HEK293 (cell line): ENCODE data around the gene ARAP3.

Experiments used
- CTCF ChIA-PET: fragments of 350-600 bp; formaldehyde crosslinking; extraction: SDS; loops from one replicate; lab custom pipeline; 2021; ENCODE audit warnings: antibody characterized with exemption; lab: Yijun Ruan, JAX
- POLR2A ChIA-PET: fragments of 300-600 bp; formaldehyde crosslinking; extraction: SDS; loops from one replicate; lab custom pipeline; 2020; ENCODE audit warnings: antibody characterized with exemption, inconsistent platforms; lab: Yijun Ruan, JAX
- H3K27ac ChIP-seq: fragments of 200-500 bp; sonication (Bioruptor generic); 2 replicates; pipeline ENCODE4 v1.5.1; 2014; ENCODE audit warnings: low read depth, low read length, control low read depth, inconsistent platforms; ENCODE audit errors: extremely low read depth
- H3K36me3 ChIP-seq, 2 experiments: fragments of 200-500 bp in 1 of 2; sonication (Bioruptor generic) in 1 of 2; 1 replicate in 1 of 2; 2 replicates in 1 of 2; pipeline ENCODE4 v1.5.1; 2014 to 2017; ENCODE audit warnings: inconsistent platforms in 2 of 2, low read length in 2 of 2; ENCODE audit not compliant: control insufficient read depth in 2 of 2, insufficient read depth in 1 of 2
- H3K4me1 ChIP-seq: fragments of 200-500 bp; sonication (Bioruptor generic); 2 replicates; pipeline ENCODE4 v1.5.1; 2014; ENCODE audit warnings: mild to moderate bottlenecking, low read length, inconsistent platforms; ENCODE audit not compliant: control insufficient read depth, insufficient read depth
- H3K4me3 ChIP-seq: 2 replicates; pipeline ENCODE4 v1.5.1; 2011; ENCODE audit warnings: low read depth, mild to moderate bottlenecking, control low read depth, low read length, moderate library complexity
- H3K9me3 ChIP-seq: fragments of 200-500 bp; sonication (Bioruptor generic); 2 replicates; pipeline ENCODE4 v1.5.1; 2014; ENCODE audit warnings: low read depth, low read length, inconsistent platforms; ENCODE audit not compliant: control insufficient read depth, insufficient read depth
- BCL11B ChIP-seq: fragments of 450-650 bp; formaldehyde crosslinking; IDR thresholded peaks from 2 replicates; pipeline ENCODE4 v1.5.1; 2016; ENCODE audit warnings: low read depth, missing biosample characterization, missing genetic modification characterization
- BCL6B ChIP-seq: fragments of 450-650 bp; formaldehyde crosslinking; IDR thresholded peaks from 2 replicates; pipeline ENCODE4 v1.5.1; 2017; ENCODE audit warnings: missing biosample characterization, missing genetic modification characterization
- EGR2 ChIP-seq: fragments of 450-650 bp; formaldehyde crosslinking; IDR thresholded peaks from 2 replicates; pipeline ENCODE4 v1.5.1; 2016; ENCODE audit warnings: low read depth, missing biosample characterization, missing genetic modification characterization
- KLF9 ChIP-seq: fragments of 450-650 bp; formaldehyde crosslinking; IDR thresholded peaks from 2 replicates; pipeline ENCODE4 v1.5.1; 2016; ENCODE audit warnings: missing biosample characterization, missing genetic modification characterization, low read depth
- MEIS1 ChIP-seq: sonication (generic); formaldehyde crosslinking; IDR thresholded peaks from 2 replicates; pipeline ENCODE4 v1.8.1; 2022; ENCODE audit warnings: missing genetic modification reagents, mild to moderate bottlenecking, borderline replicate concordance
- SP7 ChIP-seq: fragments of 450-650 bp; formaldehyde crosslinking; IDR thresholded peaks from 2 replicates; pipeline ENCODE4 v1.5.1; 2016; ENCODE audit warnings: missing biosample characterization, missing genetic modification characterization
- TCF7L2 ChIP-seq: IDR thresholded peaks from 2 replicates; pipeline ENCODE4 v1.6.1; 2011; ENCODE audit warnings: low read depth, mild to moderate bottlenecking, inconsistent platforms, low read length, moderate library complexity, borderline replicate concordance
- ZFHX2 ChIP-seq: fragments of 450-650 bp; formaldehyde crosslinking; conservative IDR thresholded peaks from 2 replicates; pipeline ENCODE4 v1.5.1; 2016; ENCODE audit warnings: missing biosample characterization, missing genetic modification characterization
- ZNF121 ChIP-seq: fragments of 450-650 bp; formaldehyde crosslinking; IDR thresholded peaks from 2 replicates; pipeline ENCODE4 v1.5.1; 2016; ENCODE audit warnings: missing biosample characterization, missing genetic modification characterization
- ZNF16 ChIP-seq: fragments of 450-650 bp; formaldehyde crosslinking; IDR thresholded peaks from 2 replicates; pipeline ENCODE4 v1.5.1; 2016; ENCODE audit warnings: low read depth, missing biosample characterization, missing genetic modification characterization
- ZNF324 ChIP-seq: fragments of 450-650 bp; formaldehyde crosslinking; IDR thresholded peaks from 2 replicates; pipeline ENCODE4 v1.5.1; 2016; ENCODE audit warnings: missing biosample characterization, missing genetic modification characterization
- ZNF426 ChIP-seq: fragments of 450-650 bp; formaldehyde crosslinking; IDR thresholded peaks from 2 replicates; pipeline ENCODE4 v1.5.1; 2017; ENCODE audit warnings: missing biosample characterization, missing genetic modification characterization, mild to moderate bottlenecking, inconsistent platforms, moderate library complexity
- ZNF530 ChIP-seq: fragments of 450-650 bp; formaldehyde crosslinking; IDR thresholded peaks from 2 replicates; pipeline ENCODE4 v1.5.1; 2016; ENCODE audit warnings: low read depth, missing biosample characterization, missing genetic modification characterization
- ZNF623 ChIP-seq: fragments of 450-650 bp; formaldehyde crosslinking; IDR thresholded peaks from 2 replicates; pipeline ENCODE4 v1.5.1; 2016; ENCODE audit warnings: missing biosample characterization, missing genetic modification characterization
- ZNF626 ChIP-seq: fragments of 450-650 bp; sonication (Bioruptor Pico); formaldehyde crosslinking; IDR thresholded peaks from 2 replicates; pipeline ENCODE4 v1.5.1; 2018; ENCODE audit warnings: missing biosample characterization, missing genetic modification characterization, inconsistent platforms
- ZNF670 ChIP-seq: fragments of 450-650 bp; formaldehyde crosslinking; IDR thresholded peaks from 2 replicates; pipeline ENCODE4 v1.5.1; 2016; ENCODE audit warnings: missing biosample characterization, missing genetic modification characterization, low read depth
- ZNF768 ChIP-seq: fragments of 450-650 bp; formaldehyde crosslinking; IDR thresholded peaks from 2 replicates; pipeline ENCODE4 v1.5.1; 2018; ENCODE audit warnings: missing biosample characterization, mild to moderate bottlenecking, missing genetic modification characterization
- TF ChIP-seq, protein P1 (sequence below): fragments of 450-650 bp; formaldehyde crosslinking; IDR thresholded peaks from 2 replicates; pipeline ENCODE4 v1.5.1; 2016; ENCODE audit warnings: missing biosample characterization, missing genetic modification characterization
- TF ChIP-seq, protein P2 (sequence below): fragments of 450-650 bp; formaldehyde crosslinking; optimal IDR thresholded peaks from 2 replicates; pipeline ENCODE3; 2016; ENCODE audit warnings: missing biosample characterization, mild to moderate bottlenecking, missing genetic modification characterization
- TF ChIP-seq, protein P3 (sequence below): fragments of 450-650 bp; formaldehyde crosslinking; IDR thresholded peaks from 2 replicates; pipeline ENCODE4 v1.5.1; 2016; ENCODE audit warnings: missing biosample characterization, missing genetic modification characterization

The ARAP3 gene

DNA sequence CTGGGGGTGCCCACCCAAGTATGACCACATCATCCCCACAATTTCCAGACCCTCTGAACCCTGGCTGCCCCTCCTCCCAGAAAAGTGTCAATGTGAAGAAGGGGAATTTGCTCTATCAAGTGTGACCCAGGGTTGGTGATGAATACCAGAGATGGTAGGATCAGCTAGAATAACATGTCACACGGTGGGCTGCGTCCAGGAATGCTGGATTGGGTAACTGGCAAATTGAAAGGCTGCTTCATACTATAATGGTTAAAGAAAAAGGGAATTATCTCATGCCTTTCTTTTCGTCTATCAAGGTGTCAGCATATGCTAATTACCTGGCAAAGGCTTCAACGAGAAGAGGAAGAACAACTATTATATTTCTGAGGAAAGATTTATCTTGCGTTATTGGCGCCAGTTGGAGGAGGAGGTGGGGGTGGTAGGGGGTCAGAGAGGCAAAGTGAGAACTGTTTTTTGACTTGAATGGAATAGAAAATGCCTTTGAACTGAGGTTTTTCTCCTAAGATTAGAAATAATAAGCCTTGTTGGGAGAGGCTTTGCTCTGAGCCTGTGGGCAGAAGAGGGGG, 27.8 kb upstream of the ARAP3 start:
- no peaks in the 10 kb centered on the region for H3K9me3 ChIP-seq
- no peak overlapping the region for H3K27ac ChIP-seq
- no peak for TF ChIP-seq ZNF670
- no peak for TF ChIP-seq ZNF530
- no peak for TF ChIP-seq SP7 (tag by site-specific recombination)
- no peak for TF ChIP-seq KLF9 (tag by site-specific recombination)
- TF ChIP-seq ZNF426 (tag by site-specific recombination), result no peak
- no peak for TF ChIP-seq TCF7L2
- TF ChIP-seq ZNF121 (tag by site-specific recombination), result no peak
- TF ChIP-seq ZNF324 (tag by site-specific recombination), result no peak
- TF ChIP-seq, protein P1, sequence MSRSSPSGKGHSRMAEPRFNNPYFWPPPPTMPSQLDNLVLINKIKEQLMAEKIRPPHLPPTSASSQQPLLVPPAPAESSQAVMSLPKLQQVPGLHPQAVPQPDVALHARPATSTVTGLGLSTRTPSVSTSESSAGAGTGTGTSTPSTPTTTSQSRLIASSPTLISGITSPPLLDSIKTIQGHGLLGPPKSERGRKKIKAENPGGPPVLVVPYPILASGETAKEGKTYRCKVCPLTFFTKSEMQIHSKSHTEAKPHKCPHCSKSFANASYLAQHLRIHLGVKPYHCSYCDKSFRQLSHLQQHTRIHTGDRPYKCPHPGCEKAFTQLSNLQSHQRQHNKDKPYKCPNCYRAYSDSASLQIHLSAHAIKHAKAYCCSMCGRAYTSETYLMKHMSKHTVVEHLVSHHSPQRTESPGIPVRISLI, result no peak
- ChIA-PET POLR2A (no interaction called here), CTCF (interaction anchor here (0.7 to 3.9 kb wide), 2 partner anchors 18 to 105 kb away, joined by 3 to 17 read pairs; no protein-coding TSS in a partner anchor)
- H3K4me3 ChIP-seq, result no peak overlapping the region
- H3K4me1 ChIP-seq, result 0 out of 2 replicates have a peak, but pooled peaks cover 2% of the 10 kb centered on the region
- H3K36me3 ChIP-seq, result no peaks in the 10 kb centered on the region

DNA sequence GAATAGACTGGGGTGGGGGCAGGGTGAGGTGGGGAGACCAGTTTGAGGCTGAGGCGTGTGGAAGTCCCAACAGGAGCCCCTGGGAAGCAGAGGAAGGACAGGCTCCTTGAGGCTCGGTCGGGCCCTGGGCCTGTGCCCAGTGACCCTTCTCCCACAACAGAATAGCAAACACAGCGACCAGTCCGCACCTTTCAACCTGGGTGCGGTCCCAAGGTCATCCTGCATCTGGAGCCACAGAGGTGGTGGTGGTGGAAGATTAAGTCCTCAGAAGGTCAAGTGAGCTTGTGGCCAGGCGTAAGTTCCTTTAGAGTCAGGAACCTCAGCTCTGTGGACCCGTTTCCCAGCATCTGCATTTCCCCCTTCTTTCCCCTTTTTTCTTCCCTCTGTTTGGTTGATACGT, 26.0 kb upstream of the ARAP3 start:
- Histone ChIP-seq H3K27ac (no peak overlapping the region), H3K9me3 (no peaks in the 10 kb centered on the region), H3K4me1 (no peaks in the 10 kb centered on the region), H3K36me3 (no peaks in the 10 kb centered on the region), H3K4me3 (no peak overlapping the region)
- ChIA-PET CTCF (interaction anchor here (0.5 to 1.9 kb wide), 6 partner anchors 102 to 243 kb away, joined by 3 to 5 read pairs (median 3); no protein-coding TSS in a partner anchor), POLR2A (no interaction called here)
- no peak for TF ChIP-seq MEIS1 (CRISPR knock-in tag)
- TF ChIP-seq EGR2 (tag by site-specific recombination), result no peak

DNA sequence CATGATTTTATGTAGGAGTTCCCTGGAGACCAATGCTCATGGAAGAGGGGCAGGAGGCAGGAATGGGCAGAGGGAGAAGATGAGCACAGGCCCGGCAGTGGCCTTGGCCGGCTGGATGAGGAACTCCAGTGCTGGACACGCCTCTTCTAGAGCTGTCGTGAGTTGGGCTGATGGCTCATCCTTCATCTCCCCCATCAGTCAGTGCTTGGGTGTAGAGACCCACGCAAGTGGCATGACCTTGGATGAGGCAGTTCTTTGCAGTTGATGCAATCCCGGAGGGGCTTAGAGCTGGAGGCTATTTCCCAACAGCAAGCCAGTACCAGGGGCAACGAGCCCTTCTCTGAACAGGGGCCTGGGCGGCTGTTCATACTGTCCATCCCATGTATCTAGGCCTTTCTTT, 25.5 kb upstream of the ARAP3 start:
- peak; percentile 22; the same call in 1 of the 2 replicates for TF ChIP-seq ZFHX2 (tag by site-specific recombination)
- TF ChIP-seq ZNF16 (tag by site-specific recombination), result no peak
- TF ChIP-seq, protein P2, sequence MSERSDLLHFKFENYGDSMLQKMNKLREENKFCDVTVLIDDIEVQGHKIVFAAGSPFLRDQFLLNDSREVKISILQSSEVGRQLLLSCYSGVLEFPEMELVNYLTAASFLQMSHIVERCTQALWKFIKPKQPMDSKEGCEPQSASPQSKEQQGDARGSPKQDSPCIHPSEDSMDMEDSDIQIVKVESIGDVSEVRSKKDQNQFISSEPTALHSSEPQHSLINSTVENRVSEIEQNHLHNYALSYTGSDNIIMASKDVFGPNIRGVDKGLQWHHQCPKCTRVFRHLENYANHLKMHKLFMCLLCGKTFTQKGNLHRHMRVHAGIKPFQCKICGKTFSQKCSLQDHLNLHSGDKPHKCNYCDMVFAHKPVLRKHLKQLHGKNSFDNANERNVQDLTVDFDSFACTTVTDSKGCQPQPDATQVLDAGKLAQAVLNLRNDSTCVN (tag by site-specific recombination), result no peak
- TF ChIP-seq EGR2 (tag by site-specific recombination), result 0 out of 2 replicates have a peak, but pooled peaks have one; percentile 12
- TF ChIP-seq BCL11B, result no peak
- ChIA-PET CTCF (interaction anchor here (0.5 to 1.9 kb wide), 6 partner anchors 107 to 254 kb away, joined by 3 to 5 read pairs (median 3); no protein-coding TSS in a partner anchor), POLR2A (no interaction called here)

DNA sequence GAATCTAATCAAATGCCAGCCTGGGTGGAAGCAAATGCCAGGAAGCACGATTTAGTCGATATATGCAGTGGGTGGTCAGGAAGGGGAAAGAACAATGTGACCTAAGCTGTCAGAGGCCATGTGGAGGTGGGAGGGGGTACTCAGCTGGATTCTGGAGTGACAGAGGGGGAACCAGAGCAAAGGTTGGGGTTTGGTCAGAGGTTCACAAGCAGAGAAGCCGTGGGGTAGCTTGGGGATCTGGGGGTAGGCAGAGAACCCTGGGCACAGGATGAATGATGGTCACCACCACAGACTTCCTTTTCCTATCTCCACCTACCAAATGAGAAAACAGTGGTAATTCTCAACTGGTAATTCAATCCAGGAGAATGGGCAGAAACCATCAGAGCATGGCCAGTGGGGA, 24.1 kb upstream of the ARAP3 start:
- H3K27ac ChIP-seq, result no peak overlapping the region
- no peaks in the 10 kb centered on the region for H3K36me3 ChIP-seq
- CTCF ChIA-PET, result interaction anchor here (1.1 kb wide), 1 partner anchor 108 kb away, joined by 3 read pairs; no protein-coding TSS in a partner anchor
- POLR2A ChIA-PET, result no interaction called here
- no peaks in the 10 kb centered on the region; the same call in 1 of the 2 replicates for H3K4me1 ChIP-seq
- H3K9me3 ChIP-seq, result no peaks in the 10 kb centered on the region
- no peak overlapping the region for H3K4me3 ChIP-seq
- TF ChIP-seq ZNF626 (tag by site-specific recombination), result no peak
- no peak for TF ChIP-seq ZNF623
- TF ChIP-seq BCL6B (tag by site-specific recombination), result no peak
- TF ChIP-seq, protein P3, sequence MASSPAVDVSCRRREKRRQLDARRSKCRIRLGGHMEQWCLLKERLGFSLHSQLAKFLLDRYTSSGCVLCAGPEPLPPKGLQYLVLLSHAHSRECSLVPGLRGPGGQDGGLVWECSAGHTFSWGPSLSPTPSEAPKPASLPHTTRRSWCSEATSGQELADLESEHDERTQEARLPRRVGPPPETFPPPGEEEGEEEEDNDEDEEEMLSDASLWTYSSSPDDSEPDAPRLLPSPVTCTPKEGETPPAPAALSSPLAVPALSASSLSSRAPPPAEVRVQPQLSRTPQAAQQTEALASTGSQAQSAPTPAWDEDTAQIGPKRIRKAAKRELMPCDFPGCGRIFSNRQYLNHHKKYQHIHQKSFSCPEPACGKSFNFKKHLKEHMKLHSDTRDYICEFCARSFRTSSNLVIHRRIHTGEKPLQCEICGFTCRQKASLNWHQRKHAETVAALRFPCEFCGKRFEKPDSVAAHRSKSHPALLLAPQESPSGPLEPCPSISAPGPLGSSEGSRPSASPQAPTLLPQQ, result no peak
- TF ChIP-seq ZNF768 (tag by site-specific recombination), result no peak

More for the DNA sequence above, 25.5 kb upstream of the ARAP3 start:
- Histone ChIP-seq H3K4me1 (no peaks in the 10 kb centered on the region; the same call in 1 of the 2 replicates), H3K9me3 (no peaks in the 10 kb centered on the region), H3K36me3 (no peaks in the 10 kb centered on the region), H3K27ac (no peak overlapping the region), H3K4me3 (no peak overlapping the region)
